Parathyroid adenoma (tissue), 2 donors: Measurements from ENCODE around the gene KIFC1.

Experiments used
- H2AFZ ChIP-seq: fragments of 300-600 bp; sonication (generic); one replicate; pipeline ENCODE4 v1.7.0; 2017; ENCODE audit warnings: antibody characterized with exemption, mild to moderate bottlenecking
- H3K27ac ChIP-seq: fragments of 300-600 bp; sonication (generic); one replicate; pipeline ENCODE4 v1.7.0; 2017
- H3K27me3 ChIP-seq: fragments of 300-600 bp; sonication (generic); one replicate; pipeline ENCODE4 v1.7.0; 2017; ENCODE audit warnings: low read length; ENCODE audit not compliant: control insufficient read depth, insufficient read depth
- H3K36me3 ChIP-seq: fragments of 300-600 bp; sonication (generic); one replicate; pipeline ENCODE4 v1.7.0; 2017; ENCODE audit warnings: low read length; ENCODE audit not compliant: control insufficient read depth, insufficient read depth
- H3K4me1 ChIP-seq: fragments of 300-600 bp; sonication (generic); one replicate; pipeline ENCODE4 v1.7.0; 2017; ENCODE audit warnings: control low read depth
- H3K4me2 ChIP-seq: fragments of 300-600 bp; sonication (generic); one replicate; pipeline ENCODE4 v1.7.0; 2017; ENCODE audit warnings: low read length
- H3K4me3 ChIP-seq: fragments of 300-600 bp; sonication (generic); one replicate; pipeline ENCODE4 v1.7.0; 2017; ENCODE audit warnings: low read depth, low read length
- H3K79me2 ChIP-seq: fragments of 300-600 bp; sonication (generic); one replicate; pipeline ENCODE4 v1.7.0; 2017; ENCODE audit warnings: control low read depth
- H3K9ac ChIP-seq: fragments of 300-600 bp; sonication (generic); one replicate; pipeline ENCODE4 v1.7.0; 2017; ENCODE audit warnings: mild to moderate bottlenecking
- H3K9me3 ChIP-seq: fragments of 300-600 bp; sonication (generic); one replicate; pipeline ENCODE4 v1.7.0; 2017; ENCODE audit warnings: low read length; ENCODE audit not compliant: control insufficient read depth
- CTCF ChIP-seq: fragments of 300-600 bp; sonication (generic); IDR thresholded peaks from one replicate; pipeline ENCODE4 v1.7.0; 2017; ENCODE audit warnings: antibody characterized with exemption, mild to moderate bottlenecking
- donor health status: primary hyperparathyroidism.

Gene KIFC1

GRCh38 chr6:33454009-33454946 is 62.7 kb downstream of the KIFC1 start, which contains the start of gene ZBTB9:
ZBTB9 (plus strand) TSS chr6:33454576; CDS start chr6:33455101, 525 bp downstream.
- peak within 1 kb of the TSS; percentile 94 for H3K4me2 ChIP-seq
- peak within 1 kb of the TSS; percentile 52 for H3K27ac ChIP-seq
- no peaks in the 10 kb centered on the region for H3K4me1 ChIP-seq
- no peak within 1 kb of the TSS for H3K9ac ChIP-seq
- peak within 1 kb of the TSS; percentile 95 for H3K4me3 ChIP-seq
- H3K79me2 ChIP-seq, result no peaks in the 10 kb centered on the region
- peak within 1 kb of the TSS; percentile 75 for H2AFZ ChIP-seq
- no peaks in the 10 kb centered on the region for H3K9me3 ChIP-seq
- no peaks in the 10 kb centered on the region for H3K36me3 ChIP-seq
- TF ChIP-seq CTCF, result no peak
- no peaks in the 10 kb centered on the region for H3K27me3 ChIP-seq

GRCh38 chr6:33455051-33455450 is 63.4 kb downstream of the KIFC1 start:
- Histone ChIP-seq H3K4me2 (peak overlapping the region; percentile 93), H3K9ac (no peak overlapping the region), H3K9me3 (no peaks in the 10 kb centered on the region), H3K27ac (no peak overlapping the region), H3K4me1 (no peaks in the 10 kb centered on the region), H3K27me3 (no peaks in the 10 kb centered on the region), H2AFZ (peak overlapping the region; percentile 75), H3K79me2 (no peaks in the 10 kb centered on the region), H3K4me3 (peak overlapping the region; percentile 95), H3K36me3 (no peaks in the 10 kb centered on the region)
- TF ChIP-seq CTCF, result no peak

GRCh38 chr6:33456156-33456555 is 64.5 kb downstream of the KIFC1 start:
- Histone ChIP-seq H2AFZ (no peak overlapping the region), H3K36me3 (no peaks in the 10 kb centered on the region), H3K79me2 (no peaks in the 10 kb centered on the region), H3K4me2 (no peak overlapping the region), H3K4me3 (no peak overlapping the region), H3K27me3 (no peaks in the 10 kb centered on the region), H3K9me3 (no peaks in the 10 kb centered on the region), H3K4me1 (no peaks in the 10 kb centered on the region), H3K9ac (no peak overlapping the region), H3K27ac (no peak overlapping the region)
- no peak for TF ChIP-seq CTCF

- Histone ChIP-seq H2AFZ (no peak overlapping the region), H3K9ac (no peak overlapping the region), H3K4me3 (no peak overlapping the region), H3K79me2 (no peaks in the 10 kb centered on the region), H3K4me2 (no peak overlapping the region), H3K36me3 (no peaks in the 10 kb centered on the region), H3K27ac (no peak overlapping the region), H3K9me3 (no peaks in the 10 kb centered on the region), H3K4me1 (no peaks in the 10 kb centered on the region), H3K27me3 (no peaks in the 10 kb centered on the region)
- TF ChIP-seq CTCF, result no peak
Measured at GRCh38 chr6:33458676-33459075, 67.1 kb downstream of the KIFC1 start.

- H3K79me2 ChIP-seq, result no peaks in the 10 kb centered on the region
- H3K27ac ChIP-seq, result no peak overlapping the region
- H3K4me2 ChIP-seq, result no peak overlapping the region
- H3K27me3 ChIP-seq, result no peaks in the 10 kb centered on the region
- no peak overlapping the region for H2AFZ ChIP-seq
- H3K4me3 ChIP-seq, result no peak overlapping the region
- TF ChIP-seq CTCF, result no peak
- no peaks in the 10 kb centered on the region for H3K9me3 ChIP-seq
- no peaks in the 10 kb centered on the region for H3K4me1 ChIP-seq
- no peak overlapping the region for H3K9ac ChIP-seq
- H3K36me3 ChIP-seq, result no peaks in the 10 kb centered on the region
Measured at GRCh38 chr6:33459226-33459625, 67.6 kb downstream of the KIFC1 start.
